Breast epithelium (tissue), 4 donors: ENCODE results near the gene CLASP1. TPM values are rescaled to one million over a fixed set of nuclear protein-coding genes. Genes with fewer than 3 reads are reported as not detected.

Experiments used
- DNase-seq, 2 donors: peaks; one replicate each; pipeline ENCODE4 v3.0.0-alpha.2; 2019; ENCODE audit warnings: low spot score in 2 of 2
- H3K27ac ChIP-seq, 2 donors: fragments of 200-600 bp; sonication (generic) in 1 of 2; one replicate each; pipeline ENCODE4 v1.5.1; 2016 to 2019; ENCODE audit warnings: mild to moderate bottlenecking in 1 of 2
- H3K27me3 ChIP-seq, 2 donors: fragments of 200-600 bp; sonication (generic) in 1 of 2; one replicate each; pipeline versions ENCODE4 v1.5.1 to v1.6.0; 2017 to 2019; ENCODE audit warnings: control low read depth in 1 of 2, mild to moderate bottlenecking in 1 of 2
- H3K36me3 ChIP-seq: fragments of 200-600 bp; one replicate; pipeline ENCODE4 v1.5.1; 2019
- H3K4me1 ChIP-seq, 2 donors: fragments of 200-600 bp; sonication (generic); one replicate each; pipeline ENCODE4 v1.5.1; 2016 to 2019; ENCODE audit warnings: control low read depth in 1 of 2
- H3K4me3 ChIP-seq, 3 donors: fragments of 200-600 bp; sonication (generic); 1 replicate in 2 of 3; 2 replicates in 1 of 3; pipeline ENCODE4 v1.5.1; 2016 to 2019; ENCODE audit warnings: mild to moderate bottlenecking in 3 of 3, moderate library complexity in 2 of 3
- H3K9me3 ChIP-seq, 2 donors: fragments of 200-600 bp; sonication (generic) in 1 of 2; one replicate each; pipeline ENCODE4 v1.5.1; 2016 to 2019; ENCODE audit warnings: control low read depth in 1 of 2
- POLR2A ChIP-seq: fragments of 450-650 bp; IDR thresholded peaks from one replicate; pipeline ENCODE4 v1.6.1; 2016; ENCODE audit warnings: antibody characterized with exemption, mild to moderate bottlenecking, moderate library complexity
- POLR2AphosphoS5 ChIP-seq, 3 donors: sonication (generic); formaldehyde crosslinking; IDR thresholded peaks; one replicate each; pipeline ENCODE4 v1.6.1; 2017; ENCODE audit warnings: antibody characterized with exemption in 3 of 3
- intact Hi-C: fragments of 100-400 bp; cut with DNase I; formaldehyde crosslinking; loops from one replicate; pipeline ENCODE4 v1.15.1; 2023; ENCODE audit warnings: low total_unique reads
- total RNA-seq, 3 donors: library from RNA; depleted of rRNA; stranded (reverse); fragments of >200 nt; gene quantifications; one replicate each; pipeline ENCODE4 v1.1.0, GENCODE V29; 2016
- TF ChIP-seq, protein P1 (sequence below), 3 donors: fragments of 450-650 bp; IDR thresholded peaks; one replicate each; pipeline ENCODE4 v1.5.1; 2016 to 2017; ENCODE audit warnings: antibody characterized with exemption in 3 of 3, mild to moderate bottlenecking in 3 of 3, moderate library complexity in 3 of 3

CLASP1 gene
- total RNA-seq, 3 donors from 2014 or later = 80.3 to 106 (median 98.7) TPM

DNA sequence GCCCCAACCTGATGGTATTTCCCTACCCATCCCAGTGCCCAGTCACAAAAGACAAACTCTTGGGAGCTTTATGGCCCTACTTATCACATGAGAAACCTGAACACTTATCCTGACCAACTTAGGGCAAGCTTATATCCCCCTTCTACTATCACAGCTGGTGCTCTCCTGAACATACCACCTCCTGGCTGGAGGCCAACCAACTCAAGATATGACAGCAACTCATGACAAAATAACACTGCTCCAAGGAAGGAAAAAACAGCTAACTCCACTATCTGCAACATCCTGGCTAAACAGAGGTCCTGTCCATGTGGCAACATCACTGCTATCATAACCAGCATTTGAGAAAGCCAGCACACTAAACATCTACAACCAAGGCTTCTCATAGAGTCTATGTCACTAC lies 20.9 kb upstream of the CLASP1 start:
- intact Hi-C loops = no loop called here
- peaks cover 0 to 5% of the 10 kb centered on the region in 2 donors for H3K9me3 ChIP-seq
- no peaks in the 10 kb centered on the region for H3K27me3 ChIP-seq
- no peak for DNase-seq
- no peak overlapping the region for H3K4me3 ChIP-seq
- TF ChIP-seq POLR2AphosphoS5 (IDR thresholded peaks at IDR 0.05) = no peak
- TF ChIP-seq, protein P1, sequence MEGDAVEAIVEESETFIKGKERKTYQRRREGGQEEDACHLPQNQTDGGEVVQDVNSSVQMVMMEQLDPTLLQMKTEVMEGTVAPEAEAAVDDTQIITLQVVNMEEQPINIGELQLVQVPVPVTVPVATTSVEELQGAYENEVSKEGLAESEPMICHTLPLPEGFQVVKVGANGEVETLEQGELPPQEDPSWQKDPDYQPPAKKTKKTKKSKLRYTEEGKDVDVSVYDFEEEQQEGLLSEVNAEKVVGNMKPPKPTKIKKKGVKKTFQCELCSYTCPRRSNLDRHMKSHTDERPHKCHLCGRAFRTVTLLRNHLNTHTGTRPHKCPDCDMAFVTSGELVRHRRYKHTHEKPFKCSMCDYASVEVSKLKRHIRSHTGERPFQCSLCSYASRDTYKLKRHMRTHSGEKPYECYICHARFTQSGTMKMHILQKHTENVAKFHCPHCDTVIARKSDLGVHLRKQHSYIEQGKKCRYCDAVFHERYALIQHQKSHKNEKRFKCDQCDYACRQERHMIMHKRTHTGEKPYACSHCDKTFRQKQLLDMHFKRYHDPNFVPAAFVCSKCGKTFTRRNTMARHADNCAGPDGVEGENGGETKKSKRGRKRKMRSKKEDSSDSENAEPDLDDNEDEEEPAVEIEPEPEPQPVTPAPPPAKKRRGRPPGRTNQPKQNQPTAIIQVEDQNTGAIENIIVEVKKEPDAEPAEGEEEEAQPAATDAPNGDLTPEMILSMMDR (IDR thresholded peaks at IDR 0.05) = no peak
- no peak for TF ChIP-seq POLR2A
- no peaks in the 10 kb centered on the region for H3K4me1 ChIP-seq
- H3K27ac ChIP-seq = no peak overlapping the region
- H3K36me3 ChIP-seq = no peaks in the 10 kb centered on the region

DNA sequence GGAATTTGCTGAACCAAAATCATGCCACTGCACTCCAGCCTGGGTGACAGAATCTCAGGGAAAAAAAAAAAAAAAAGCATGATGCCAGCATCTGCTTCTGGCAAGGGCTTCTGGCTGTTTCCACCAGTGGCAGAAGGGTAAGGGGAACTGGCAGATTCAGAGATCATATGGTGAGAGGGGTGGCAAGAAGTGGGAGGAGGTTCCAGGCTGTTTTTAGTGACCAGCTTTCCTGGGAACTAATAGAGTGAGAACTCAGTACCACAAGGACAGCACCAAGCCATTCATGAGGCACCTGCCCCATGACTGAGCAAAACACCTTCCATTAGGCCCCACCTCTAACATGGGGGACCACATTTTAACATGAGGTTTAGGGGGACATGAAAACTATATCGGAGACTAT lies 18.4 kb upstream of the CLASP1 start:
- intact Hi-C loops = no loop called here
- Histone ChIP-seq H3K27ac (no peak overlapping the region), H3K36me3 (no peaks in the 10 kb centered on the region), H3K4me1 (no peaks in the 10 kb centered on the region), H3K9me3 (no peaks in the 10 kb centered on the region), H3K4me3 (no peak overlapping the region), H3K27me3 (no peaks in the 10 kb centered on the region)
- no peak for DNase-seq
- TF ChIP-seq POLR2AphosphoS5 (IDR thresholded peaks at IDR 0.05) (no peak), POLR2A (no peak)
- TF ChIP-seq, protein P1 (IDR thresholded peaks at IDR 0.05) = no peak

DNA sequence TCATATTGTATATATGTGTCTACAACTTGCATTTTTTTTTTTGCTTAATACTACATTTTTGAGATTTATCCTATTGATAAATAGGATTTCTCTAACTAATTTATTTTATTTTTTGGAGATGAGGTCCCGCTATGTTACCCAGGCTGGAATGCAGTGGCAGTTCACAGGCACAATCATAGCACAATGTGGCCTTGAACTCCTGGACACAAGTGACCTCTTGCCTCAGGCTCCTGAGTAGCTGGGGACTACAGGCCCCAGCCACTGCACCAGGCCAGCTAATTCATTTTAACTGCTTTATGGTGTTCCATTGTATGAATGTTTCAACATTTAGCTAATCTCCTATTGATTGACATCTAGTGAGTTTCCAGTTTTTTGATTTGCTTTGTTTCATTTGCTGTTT lies 16.8 kb upstream of the CLASP1 start:
- Histone ChIP-seq H3K4me1 (no peaks in the 10 kb centered on the region), H3K4me3 (no peak overlapping the region), H3K36me3 (no peaks in the 10 kb centered on the region), H3K27ac (no peak overlapping the region), H3K27me3 (no peaks in the 10 kb centered on the region), H3K9me3 (no peaks in the 10 kb centered on the region)
- intact Hi-C loops = no loop called here
- no peak for DNase-seq
- TF ChIP-seq POLR2A (no peak), POLR2AphosphoS5 (IDR thresholded peaks at IDR 0.05) (no peak)
- TF ChIP-seq, protein P1 (IDR thresholded peaks at IDR 0.05) = no peak

DNA sequence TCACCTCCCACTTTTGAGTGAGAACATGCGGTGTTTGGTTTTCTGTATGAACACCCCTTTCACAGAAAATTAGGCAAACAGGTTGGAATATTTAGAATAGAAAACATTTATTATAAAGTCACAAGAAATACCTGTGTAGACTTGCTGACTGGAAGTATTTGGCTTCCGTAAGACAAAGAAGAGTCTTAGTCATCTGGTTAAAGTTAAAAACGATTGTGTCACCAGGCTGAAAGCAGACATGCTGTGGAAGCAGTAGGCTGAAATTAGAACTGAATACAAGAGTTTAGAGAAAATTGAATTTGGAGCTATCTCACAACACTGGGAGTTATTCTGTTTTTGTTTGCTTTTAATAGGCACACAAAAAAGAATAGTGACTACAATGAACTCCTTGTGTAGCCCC lies 16.2 kb upstream of the CLASP1 start:
- Histone ChIP-seq H3K4me3 (no peak overlapping the region), H3K36me3 (no peaks in the 10 kb centered on the region), H3K9me3 (no peaks in the 10 kb centered on the region), H3K27me3 (no peaks in the 10 kb centered on the region), H3K27ac (peak overlapping the region in 1 of 2 donors; percentile 10), H3K4me1 (no peaks in the 10 kb centered on the region)
- TF ChIP-seq POLR2A (no peak), POLR2AphosphoS5 (IDR thresholded peaks at IDR 0.05) (no peak)
- TF ChIP-seq, protein P1 (IDR thresholded peaks at IDR 0.05) = no peak
- no peak for DNase-seq
- intact Hi-C loops = no loop called here

DNA sequence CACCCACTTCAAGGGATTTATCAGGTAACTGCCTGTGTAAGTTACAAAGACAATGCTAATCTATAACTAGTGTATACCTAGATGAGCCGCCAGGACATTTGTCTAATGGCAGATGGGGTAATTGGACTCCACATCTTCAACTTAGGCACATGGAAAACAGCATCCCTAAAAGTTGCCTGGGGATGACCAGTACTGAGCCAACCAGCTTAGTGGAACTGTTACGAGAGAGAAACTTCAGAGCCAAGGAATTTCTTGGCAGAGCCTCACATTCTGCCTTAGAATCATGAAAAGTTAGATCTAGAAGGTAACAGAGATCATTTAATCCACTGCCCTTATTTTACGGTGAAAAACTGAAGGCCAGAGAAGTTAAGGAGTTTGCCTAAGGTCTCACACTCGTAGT lies 15.5 kb upstream of the CLASP1 start:
- peak overlapping the region in 1 of 2 donors; percentile 10 for H3K27ac ChIP-seq
- H3K9me3 ChIP-seq = no peaks in the 10 kb centered on the region
- no peaks in the 10 kb centered on the region for H3K36me3 ChIP-seq
- no peak for DNase-seq
- H3K27me3 ChIP-seq = no peaks in the 10 kb centered on the region
- H3K4me1 ChIP-seq = no peaks in the 10 kb centered on the region
- intact Hi-C loops = no loop called here
- TF ChIP-seq POLR2AphosphoS5 (IDR thresholded peaks at IDR 0.05) (no peak), POLR2A (no peak)
- TF ChIP-seq, protein P1 (IDR thresholded peaks at IDR 0.05) = no peak
- H3K4me3 ChIP-seq = no peak overlapping the region
